ENCODE results near the gene HECW1. TPM values are rescaled to one million over a fixed set of nuclear protein-coding genes. Genes with fewer than 3 reads are reported as not detected.

HECW1 gene
- total RNA-seq, 4 donors from 2014 or later = 0.09 to 0.32 (median 0.12) TPM

- DNase-seq (ENCODE audit: low spot score) (no peak), ATAC-seq (ENCODE audit: low FRiP score) (no peak)
- TF ChIP-seq CTCF (IDR thresholded peaks at IDR 0.05) = no peak
These were observed 330.9 kb downstream of the HECW1 start for GRCh38 chr7:43443381-43443780.

GRCh38 chr7:43444711-43445578 lies 332.5 kb downstream of the HECW1 start:
- DNase-seq (ENCODE audit: low spot score) (no peak), ATAC-seq (ENCODE audit: low FRiP score) (no peak)
- TF ChIP-seq CTCF (IDR thresholded peaks at IDR 0.05) = no peak

- ATAC-seq (ENCODE audit: low FRiP score) (no peak), DNase-seq (ENCODE audit: low spot score) (no peak)
- TF ChIP-seq CTCF (IDR thresholded peaks at IDR 0.05) = no peak
These were observed 337.1 kb downstream of the HECW1 start for GRCh38 chr7:43449577-43449976.

- DNase-seq (ENCODE audit: low spot score) = no peak
- TF ChIP-seq CTCF (IDR thresholded peaks at IDR 0.05) = no peak
- no peak for ATAC-seq (ENCODE audit: low FRiP score)
These were observed 338.4 kb downstream of the HECW1 start for GRCh38 chr7:43450894-43451293.

GRCh38 chr7:43454936-43455518 lies 342.6 kb downstream of the HECW1 start:
- DNase-seq (ENCODE audit: low spot score) = no peak
- TF ChIP-seq CTCF (IDR thresholded peaks at IDR 0.05) = no peak
- ATAC-seq (ENCODE audit: low FRiP score) = no peak

GRCh38 chr7:43456200-43456599 lies 343.8 kb downstream of the HECW1 start:
- DNase-seq (ENCODE audit: low spot score) (no peak), ATAC-seq (ENCODE audit: low FRiP score) (no peak)
- no peak for TF ChIP-seq CTCF (IDR thresholded peaks at IDR 0.05)
